HG03066 (cell line): ENCODE measurements around the gene KDSR.

Experiments used
- ATAC-seq: cut with Tn5 transposase; IDR thresholded peaks from one replicate; pipeline ENCODE4 v1.9.1; 2021; ENCODE audit warnings: low read depth; ENCODE audit not compliant: unreplicated experiment

The KDSR gene

GRCh38 chr18:63367053-63367953 lies at the start of gene KDSR:
TSS of gene KDSR (minus strand) at chr18:63367206. CDS start at chr18:63367118, 88 bp downstream.
- ATAC-seq: peak; percentile 87

GRCh38 chr18:63412953-63413352 lies 45.9 kb upstream of the KDSR start:
- ATAC-seq: no peak

GRCh38 chr18:63410792-63411191 lies 43.8 kb upstream of the KDSR start:
- no peak for ATAC-seq

- no peak for ATAC-seq
Measured at GRCh38 chr18:63409301-63409700, 42.3 kb upstream of the KDSR start.

GRCh38 chr18:63407734-63408133 lies 40.7 kb upstream of the KDSR start:
- ATAC-seq: no peak

GRCh38 chr18:63405986-63406385 lies 39.0 kb upstream of the KDSR start:
- no peak for ATAC-seq

GRCh38 chr18:63402246-63403162 lies 35.5 kb upstream of the KDSR start:
- no peak for ATAC-seq

- no peak for ATAC-seq
Measured at GRCh38 chr18:63399300-63399699, 32.3 kb upstream of the KDSR start.

- no peak for ATAC-seq
Measured at GRCh38 chr18:63397349-63397748, 30.3 kb upstream of the KDSR start.

- ATAC-seq: no peak
Measured at GRCh38 chr18:63395503-63395902, 28.5 kb upstream of the KDSR start.

GRCh38 chr18:63394954-63395353 lies 27.9 kb upstream of the KDSR start:
- ATAC-seq: no peak

- ATAC-seq: no peak
Measured at GRCh38 chr18:63387861-63388260, 20.9 kb upstream of the KDSR start.

- no peak for ATAC-seq
Measured at GRCh38 chr18:63382843-63383242, 15.8 kb upstream of the KDSR start.

- no peak for ATAC-seq
Measured at GRCh38 chr18:63379639-63379962, 12.6 kb upstream of the KDSR start.

GRCh38 chr18:63378919-63379638 lies 12.1 kb upstream of the KDSR start:
- ATAC-seq: no peak

- ATAC-seq: no peak
Measured at GRCh38 chr18:63377275-63377980, 10.4 kb upstream of the KDSR start.

- no peak for ATAC-seq
Measured at GRCh38 chr18:63376538-63376937, 9.5 kb upstream of the KDSR start.

- ATAC-seq: no peak
Measured at GRCh38 chr18:63374540-63374939, 7.5 kb upstream of the KDSR start.

GRCh38 chr18:63373161-63373560 lies 6.2 kb upstream of the KDSR start:
- ATAC-seq: no peak

GRCh38 chr18:63368611-63369010 lies 1.6 kb upstream of the KDSR start:
- no peak for ATAC-seq
